AG04449 (cell line): ENCODE results near the gene TRABD2B.

Experiments used
- CTCF ChIA-PET: fragments of 350-600 bp; formaldehyde crosslinking; extraction: SDS; loops from one replicate; lab custom pipeline; 2021; ENCODE audit warnings: antibody characterized with exemption; lab: Yijun Ruan, JAX
- POLR2A ChIA-PET: fragments of 400-600, 350-600 bp; formaldehyde crosslinking; extraction: SDS; loops from one replicate; lab custom pipeline; 2020; ENCODE audit warnings: antibody characterized with exemption, inconsistent platforms; lab: Yijun Ruan, JAX
- DNase-seq: peaks from one replicate; pipeline ENCODE4 v3.0.0-alpha.2; 2010; ENCODE audit warnings: low read depth, low spot score
- H3K4me3 ChIP-seq: 2 replicates; pipeline ENCODE4 v1.5.1; 2011; ENCODE audit warnings: low read depth, mild to moderate bottlenecking, control low read depth, low read length
- TF ChIP-seq, protein P1 (sequence below): IDR thresholded peaks from one replicate; pipeline ENCODE4 v1.5.1; 2011; ENCODE audit warnings: mild to moderate bottlenecking, moderate library complexity, low read length, control low read depth, inconsistent platforms; ENCODE audit not compliant: insufficient read depth; ENCODE audit errors: missing control alignments

TRABD2B gene

GRCh38 chr1:47970882-47971281 lies 26.3 kb downstream of the TRABD2B start:
- POLR2A ChIA-PET, result no interaction called here
- no peak overlapping the region for H3K4me3 ChIP-seq
- TF ChIP-seq, protein P1, sequence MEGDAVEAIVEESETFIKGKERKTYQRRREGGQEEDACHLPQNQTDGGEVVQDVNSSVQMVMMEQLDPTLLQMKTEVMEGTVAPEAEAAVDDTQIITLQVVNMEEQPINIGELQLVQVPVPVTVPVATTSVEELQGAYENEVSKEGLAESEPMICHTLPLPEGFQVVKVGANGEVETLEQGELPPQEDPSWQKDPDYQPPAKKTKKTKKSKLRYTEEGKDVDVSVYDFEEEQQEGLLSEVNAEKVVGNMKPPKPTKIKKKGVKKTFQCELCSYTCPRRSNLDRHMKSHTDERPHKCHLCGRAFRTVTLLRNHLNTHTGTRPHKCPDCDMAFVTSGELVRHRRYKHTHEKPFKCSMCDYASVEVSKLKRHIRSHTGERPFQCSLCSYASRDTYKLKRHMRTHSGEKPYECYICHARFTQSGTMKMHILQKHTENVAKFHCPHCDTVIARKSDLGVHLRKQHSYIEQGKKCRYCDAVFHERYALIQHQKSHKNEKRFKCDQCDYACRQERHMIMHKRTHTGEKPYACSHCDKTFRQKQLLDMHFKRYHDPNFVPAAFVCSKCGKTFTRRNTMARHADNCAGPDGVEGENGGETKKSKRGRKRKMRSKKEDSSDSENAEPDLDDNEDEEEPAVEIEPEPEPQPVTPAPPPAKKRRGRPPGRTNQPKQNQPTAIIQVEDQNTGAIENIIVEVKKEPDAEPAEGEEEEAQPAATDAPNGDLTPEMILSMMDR, result no peak
- CTCF ChIA-PET, result interaction anchor here (1.7 kb wide), 1 partner anchor 28 kb away, joined by 6 read pairs; no protein-coding TSS in a partner anchor
- no peak for DNase-seq

- ChIA-PET POLR2A (no interaction called here), CTCF (interaction anchor here (1.7 kb wide), 1 partner anchor 29 kb away, joined by 6 read pairs; no protein-coding TSS in a partner anchor)
- H3K4me3 ChIP-seq, result no peak overlapping the region
- DNase-seq, result no peak
- TF ChIP-seq, protein P1, result no peak
Observed at GRCh38 chr1:47969478-47969877, 27.7 kb downstream of the TRABD2B start.

DNA sequence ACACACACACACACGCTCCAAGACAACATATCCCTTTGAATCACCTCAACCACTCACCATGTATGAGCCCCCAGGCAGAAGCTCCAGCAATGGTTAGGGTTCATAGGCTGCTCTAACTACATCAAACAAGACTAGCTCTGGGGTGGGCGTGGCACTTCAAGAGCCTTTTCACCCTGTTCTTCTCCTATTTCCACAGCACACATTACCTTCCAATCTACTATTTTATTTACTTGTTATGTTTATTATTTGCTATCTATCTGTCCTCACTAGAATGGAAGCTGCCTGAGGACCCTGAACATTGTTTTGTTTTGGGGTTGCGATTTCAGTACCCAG lies 28.7 kb downstream of the TRABD2B start:
- ChIA-PET POLR2A (no interaction called here), CTCF (no interaction called here)
- no peak for DNase-seq
- no peak overlapping the region for H3K4me3 ChIP-seq
- TF ChIP-seq, protein P1, result no peak

- ChIA-PET CTCF (no interaction called here), POLR2A (no interaction called here)
- TF ChIP-seq, protein P1, result no peak
- DNase-seq, result no peak
- no peak overlapping the region for H3K4me3 ChIP-seq
Observed at GRCh38 chr1:47967864-47968555, 29.2 kb downstream of the TRABD2B start.

- H3K4me3 ChIP-seq, result no peak overlapping the region
- ChIA-PET CTCF (no interaction called here), POLR2A (no interaction called here)
- no peak for DNase-seq
- TF ChIP-seq, protein P1, result no peak
Observed at GRCh38 chr1:47965816-47966215, 31.4 kb downstream of the TRABD2B start.

GRCh38 chr1:47964636-47965035 lies 32.5 kb downstream of the TRABD2B start:
- CTCF ChIA-PET, result no interaction called here
- POLR2A ChIA-PET, result no interaction called here
- no peak overlapping the region for H3K4me3 ChIP-seq
- TF ChIP-seq, protein P1, result no peak
- DNase-seq, result no peak
